Astrocyte of the cerebellum (primary cell): ENCODE data around the gene DPYSL4.

Experiments used
- DNase-seq: peaks from one replicate; pipeline ENCODE4 v3.0.0-alpha.2; 2011; ENCODE audit warnings: low read depth
- H3K4me3 ChIP-seq: 2 replicates; pipeline ENCODE4 v1.5.1; 2011; ENCODE audit warnings: mild to moderate bottlenecking, low read depth, low read length, moderate library complexity
- in situ Hi-C: cut with HindIII; loops from 2 replicates; pipeline ENCODE4 v1.10.0; 2017; ENCODE audit warnings: low sequenced_read_pairs
- TF ChIP-seq, protein P1 (sequence below): IDR thresholded peaks from 2 replicates; pipeline ENCODE4 v1.5.1; 2012; ENCODE audit warnings: low read length, low read depth, moderate library complexity, mild to moderate bottlenecking; ENCODE audit errors: missing control alignments

Gene DPYSL4

DNA sequence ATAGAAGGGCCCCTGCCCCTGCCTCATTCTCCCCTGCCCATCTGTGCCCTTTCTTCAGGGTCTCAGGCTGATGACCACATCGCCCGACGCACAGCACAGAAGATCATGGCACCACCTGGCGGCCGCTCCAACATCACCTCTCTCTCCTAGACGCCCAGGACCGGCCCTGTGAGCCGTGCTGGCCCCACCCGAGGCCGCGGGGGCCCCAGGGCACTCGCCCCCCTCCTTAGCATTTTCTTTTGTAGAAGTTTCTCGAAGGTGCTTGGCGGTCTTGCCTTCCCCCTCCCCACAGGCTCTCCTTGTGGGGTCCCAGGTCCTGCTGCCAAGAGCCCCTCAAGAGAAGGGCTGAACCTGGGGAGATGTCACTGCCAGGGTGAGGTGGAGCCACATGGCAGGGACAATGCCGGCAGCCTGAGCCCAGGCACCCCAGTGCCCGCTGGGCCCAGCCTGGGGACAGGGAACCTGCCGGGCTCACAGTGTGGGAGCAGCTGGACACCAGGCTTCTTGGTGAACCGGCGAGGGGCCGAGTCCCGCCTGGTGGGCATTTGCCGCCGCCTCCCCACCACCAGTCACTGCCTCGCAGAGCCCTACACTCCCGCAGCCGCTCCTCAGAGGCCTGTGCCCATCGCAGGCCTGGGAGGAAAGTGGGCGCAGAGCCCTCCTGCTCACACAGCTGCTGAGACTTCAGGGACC is 18.2 kb downstream of the DPYSL4 start:
- TF ChIP-seq, protein P1, sequence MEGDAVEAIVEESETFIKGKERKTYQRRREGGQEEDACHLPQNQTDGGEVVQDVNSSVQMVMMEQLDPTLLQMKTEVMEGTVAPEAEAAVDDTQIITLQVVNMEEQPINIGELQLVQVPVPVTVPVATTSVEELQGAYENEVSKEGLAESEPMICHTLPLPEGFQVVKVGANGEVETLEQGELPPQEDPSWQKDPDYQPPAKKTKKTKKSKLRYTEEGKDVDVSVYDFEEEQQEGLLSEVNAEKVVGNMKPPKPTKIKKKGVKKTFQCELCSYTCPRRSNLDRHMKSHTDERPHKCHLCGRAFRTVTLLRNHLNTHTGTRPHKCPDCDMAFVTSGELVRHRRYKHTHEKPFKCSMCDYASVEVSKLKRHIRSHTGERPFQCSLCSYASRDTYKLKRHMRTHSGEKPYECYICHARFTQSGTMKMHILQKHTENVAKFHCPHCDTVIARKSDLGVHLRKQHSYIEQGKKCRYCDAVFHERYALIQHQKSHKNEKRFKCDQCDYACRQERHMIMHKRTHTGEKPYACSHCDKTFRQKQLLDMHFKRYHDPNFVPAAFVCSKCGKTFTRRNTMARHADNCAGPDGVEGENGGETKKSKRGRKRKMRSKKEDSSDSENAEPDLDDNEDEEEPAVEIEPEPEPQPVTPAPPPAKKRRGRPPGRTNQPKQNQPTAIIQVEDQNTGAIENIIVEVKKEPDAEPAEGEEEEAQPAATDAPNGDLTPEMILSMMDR: no peak
- no peak overlapping the region for H3K4me3 ChIP-seq
- in situ Hi-C loops: loop anchor here (10.0 kb wide), 1 partner anchor 140 kb away; no protein-coding TSS in a partner anchor
- DNase-seq: no peak

DNA sequence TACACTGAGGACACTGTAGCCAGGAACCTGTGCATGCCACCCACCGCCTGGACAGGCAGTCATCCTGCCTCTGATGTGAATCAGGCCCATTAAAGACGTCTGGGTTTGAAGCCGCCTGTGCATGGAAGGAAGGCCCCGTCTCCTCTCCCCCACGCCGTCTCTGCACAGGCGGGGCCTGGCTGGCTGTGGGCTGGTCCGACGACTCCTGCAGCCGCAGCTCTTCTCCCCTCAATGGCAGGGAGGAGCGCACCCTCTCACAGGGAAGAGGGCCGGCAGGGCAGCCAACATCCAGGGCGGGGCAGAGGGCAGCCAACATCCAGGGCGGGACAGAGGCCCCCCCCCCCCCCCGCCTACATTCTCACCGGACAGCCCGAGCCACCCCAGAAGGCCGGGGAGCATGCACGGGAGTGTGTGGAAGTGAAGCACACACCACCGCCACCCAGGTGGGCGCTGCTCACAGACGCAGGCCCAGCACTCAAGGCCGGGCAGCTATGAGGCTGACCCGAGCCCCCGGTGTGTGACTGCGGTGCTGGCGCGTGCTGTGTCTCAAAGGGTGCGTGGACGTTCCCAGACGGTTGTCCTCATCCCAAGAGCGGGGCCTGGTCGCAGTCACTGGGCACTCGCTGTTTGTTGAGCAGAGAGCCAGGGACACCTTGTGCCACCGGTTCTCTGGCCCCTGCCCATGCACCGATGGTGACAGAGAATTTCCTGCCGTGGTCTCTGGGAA is 19.1 kb downstream of the DPYSL4 start:
- in situ Hi-C loops: loop anchor here (10.0 kb wide), 1 partner anchor 139 kb away; no protein-coding TSS in a partner anchor
- H3K4me3 ChIP-seq: no peak overlapping the region
- TF ChIP-seq, protein P1: no peak
- no peak for DNase-seq

DNA sequence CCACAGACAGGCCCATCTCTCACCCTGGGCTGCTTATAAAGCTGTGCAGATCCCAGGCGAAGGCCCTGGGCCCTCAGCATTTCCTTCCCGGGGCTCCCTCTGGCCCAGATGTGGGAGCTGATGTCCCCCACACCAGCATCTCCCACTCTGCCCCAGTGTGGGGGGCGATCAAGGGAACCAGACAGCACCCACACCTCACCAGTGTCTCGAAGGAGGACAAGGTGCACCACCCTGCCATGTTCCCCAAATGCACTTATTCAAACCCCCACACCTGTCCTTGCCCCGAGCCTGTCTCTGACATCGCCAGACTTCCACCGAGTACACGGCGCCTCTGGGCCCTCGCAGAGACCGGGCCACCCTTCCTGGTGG is 19.6 kb downstream of the DPYSL4 start:
- DNase-seq: no peak
- TF ChIP-seq, protein P1: no peak
- in situ Hi-C loops: loop anchor here (10.0 kb wide), 1 partner anchor 138 kb away; no protein-coding TSS in a partner anchor
- H3K4me3 ChIP-seq: no peak overlapping the region

DNA sequence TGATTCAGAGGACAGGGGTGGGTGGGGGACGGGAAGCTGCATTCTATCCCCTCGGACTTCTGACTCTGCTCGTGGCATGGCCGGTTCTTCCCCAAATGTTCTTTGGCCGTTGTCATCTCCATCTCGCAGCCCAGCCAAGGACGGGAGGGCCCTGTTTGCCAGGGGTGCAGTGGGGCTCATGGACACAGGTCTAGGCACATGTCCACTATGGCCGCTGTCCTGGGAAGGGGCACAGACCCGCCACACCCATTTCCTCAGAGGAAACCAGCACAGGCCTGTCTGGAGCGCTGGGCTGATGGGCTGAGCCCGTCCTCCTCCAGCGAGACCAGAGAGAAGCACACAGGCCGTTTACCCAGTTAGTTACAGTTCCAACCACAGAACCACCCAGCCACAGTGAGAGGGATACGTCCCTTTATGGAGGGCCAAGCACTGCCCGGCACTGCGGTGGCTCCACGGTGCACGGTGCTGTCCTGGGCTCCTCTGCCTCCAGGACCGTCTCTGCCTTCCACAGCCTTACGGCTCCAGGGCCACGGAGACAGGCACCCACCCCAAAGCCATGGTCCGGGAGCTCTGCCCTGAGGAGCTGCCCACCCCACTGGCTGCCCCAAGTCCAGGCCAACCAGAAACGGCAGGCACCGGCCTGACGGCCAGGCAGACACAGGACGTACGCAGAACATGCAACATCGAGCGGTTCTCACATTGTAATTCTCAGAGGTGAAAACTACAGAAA is 20.2 kb downstream of the DPYSL4 start:
- in situ Hi-C loops: loop anchor here (10.0 kb wide), 1 partner anchor 138 kb away; no protein-coding TSS in a partner anchor
- no peak for DNase-seq
- no peak overlapping the region for H3K4me3 ChIP-seq
- TF ChIP-seq, protein P1: no peak

DNA sequence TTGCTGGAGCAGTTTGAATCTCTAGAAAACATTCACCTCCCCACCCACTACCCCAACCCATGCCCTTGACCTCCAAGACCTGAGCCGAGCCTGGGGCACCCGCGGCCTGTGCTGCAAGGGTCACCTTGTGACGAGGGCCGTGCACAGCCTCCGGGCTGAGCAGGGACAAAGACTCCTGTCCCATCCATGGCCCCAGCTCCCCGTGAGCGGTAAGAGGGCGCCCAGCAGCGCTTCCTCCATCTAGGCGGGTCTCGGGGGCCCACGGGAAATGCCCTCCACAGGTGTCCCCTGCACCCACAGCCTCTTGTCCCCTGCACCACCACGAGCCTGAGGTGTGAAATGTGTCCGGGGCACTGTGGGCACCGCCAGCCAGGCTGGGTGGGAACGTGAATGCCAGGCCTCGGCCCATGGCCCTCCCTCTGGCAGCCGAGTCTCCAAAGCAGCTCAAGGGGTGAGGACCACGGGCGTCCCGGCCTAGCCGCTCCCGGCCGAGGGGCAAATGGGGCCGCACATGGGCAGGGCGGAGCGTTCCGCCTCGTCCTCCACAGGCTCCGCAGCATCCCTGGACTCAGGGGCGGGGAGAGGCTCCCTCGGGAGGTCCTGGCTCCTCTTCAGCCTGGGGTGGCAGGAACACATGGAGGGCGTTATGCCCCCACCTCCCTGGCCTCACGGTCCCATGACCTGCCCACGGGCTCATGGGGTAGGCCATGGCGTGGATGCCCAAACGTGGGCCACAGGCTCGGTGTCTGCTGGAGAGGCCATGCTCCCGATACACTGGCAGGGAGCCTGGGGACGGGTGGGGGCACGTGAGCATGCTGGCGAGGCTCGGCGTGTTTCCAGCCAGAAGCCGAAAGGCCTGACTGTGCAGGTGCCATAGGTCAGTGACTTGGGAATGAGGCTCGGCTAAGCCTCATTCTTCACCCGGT is 21.1 kb downstream of the DPYSL4 start:
- in situ Hi-C loops: loop anchor here (10.0 kb wide), 1 partner anchor 137 kb away; no protein-coding TSS in a partner anchor
- TF ChIP-seq, protein P1: no peak
- DNase-seq: no peak
- H3K4me3 ChIP-seq: no peak overlapping the region
